A673 (cell line): ENCODE results near the gene PNLIPRP2.

Experiments
- CTCF ChIP-seq: fragments of 300-800, 200-600 bp; sonication (generic); conservative IDR thresholded peaks from 2 replicates; pipeline ENCODE4 v1.5.1; 2017; ENCODE audit warnings: low read depth, mild to moderate bottlenecking, antibody characterized with exemption, low read length, moderate library complexity, mixed read lengths
- EZH2 ChIP-seq: fragments of 200-600 bp; sonication (generic); IDR thresholded peaks from 2 replicates; pipeline ENCODE4 v1.6.1; 2017; ENCODE audit warnings: borderline replicate concordance, low read depth, mild to moderate bottlenecking, mixed read lengths, antibody characterized with exemption, low read length; ENCODE audit not compliant: poor library complexity, severe bottlenecking

- TF ChIP-seq CTCF = no peak
- TF ChIP-seq EZH2 = no peak
Measured at GRCh38 chr10:116589926-116590325, 30.8 kb upstream of the PNLIPRP2 start.
